Hematopoietic multipotent progenitor cell treated with erythropoietin and hydrocortisone succinate and interleukin-3 and kit ligand, for 4 days (in vitro differentiated cells): ENCODE results near the gene ESPNL.

Experiments used
- DNase-seq: peaks from one replicate; pipeline ENCODE4 v3.0.0-alpha.2; 2015

The ESPNL gene

GRCh38 chr2:238130696-238131628 lies 30.8 kb downstream of the ESPNL start:
- no peak for DNase-seq

- DNase-seq: no peak
These were observed 31.8 kb downstream of the ESPNL start for GRCh38 chr2:238131761-238132462.

GRCh38 chr2:238132463-238133450 lies 32.6 kb downstream of the ESPNL start:
- no peak for DNase-seq

- no peak for DNase-seq
These were observed 33.6 kb downstream of the ESPNL start for GRCh38 chr2:238133499-238134392.

- no peak for DNase-seq
These were observed 34.2 kb downstream of the ESPNL start for GRCh38 chr2:238134393-238134785.

GRCh38 chr2:238135601-238136150 lies 35.5 kb downstream of the ESPNL start:
- no peak for DNase-seq

- DNase-seq: peak; percentile 43
These were observed 36.8 kb downstream of the ESPNL start for GRCh38 chr2:238136820-238137537.

- no peak for DNase-seq
These were observed 37.7 kb downstream of the ESPNL start for GRCh38 chr2:238137885-238138284.

GRCh38 chr2:238138331-238139195 lies 38.4 kb downstream of the ESPNL start, which contains the start of gene KLHL30:
Gene KLHL30, plus strand, starts transcription at chr2:238138668. Its CDS starts 2,087 bp downstream, at chr2:238140755.
- no peak for DNase-seq

- peak; percentile 48 for DNase-seq
These were observed 39.3 kb downstream of the ESPNL start for GRCh38 chr2:238139196-238140039.

GRCh38 chr2:238140040-238140439 lies 39.9 kb downstream of the ESPNL start:
- DNase-seq: no peak

GRCh38 chr2:238140721-238141540 lies 40.8 kb downstream of the ESPNL start:
- no peak for DNase-seq

GRCh38 chr2:238141541-238142318 lies 41.6 kb downstream of the ESPNL start:
- DNase-seq: peak; percentile 80

- DNase-seq: no peak
These were observed 42.5 kb downstream of the ESPNL start for GRCh38 chr2:238142382-238143205.

GRCh38 chr2:238143239-238143951 lies 43.3 kb downstream of the ESPNL start:
- DNase-seq: peak; percentile 33
